H9 (cell line): Measurements from ENCODE around the gene CERS6. TPM values are rescaled to one million over a fixed set of nuclear protein-coding genes. Genes with fewer than 3 reads are reported as not detected.

Experiments used
- DNase-seq: peaks from one replicate; pipeline ENCODE4 v3.0.0-alpha.2; 2017
- H2AFZ ChIP-seq: one replicate; pipeline ENCODE4 v1.6.1; 2013; ENCODE audit warnings: mild to moderate bottlenecking, low read length, control low read depth, moderate library complexity
- H2AK5ac ChIP-seq: 2 replicates; pipeline ENCODE4 v1.6.1; 2013; ENCODE audit warnings: low read length, control low read depth, mixed read lengths; ENCODE audit not compliant: insufficient read length
- H2BK120ac ChIP-seq: one replicate; pipeline ENCODE4 v1.6.1; 2013; ENCODE audit warnings: low read depth, mild to moderate bottlenecking, low read length, control low read depth, inconsistent platforms; ENCODE audit not compliant: poor library complexity, severe bottlenecking
- H2BK12ac ChIP-seq: 2 replicates; pipeline ENCODE4 v1.6.1; 2013; ENCODE audit warnings: low read length, control low read depth, mixed read lengths, low read depth; ENCODE audit not compliant: insufficient read length
- H2BK15ac ChIP-seq: 2 replicates; pipeline ENCODE4 v1.6.1; 2013; ENCODE audit warnings: low read depth, low read length, control low read depth
- H2BK20ac ChIP-seq: one replicate; pipeline ENCODE4 v1.6.1; 2013; ENCODE audit warnings: low read depth, mild to moderate bottlenecking, low read length, control low read depth, inconsistent platforms; ENCODE audit not compliant: poor library complexity, severe bottlenecking
- H2BK5ac ChIP-seq: 2 replicates; pipeline ENCODE4 v1.6.1; 2013; ENCODE audit warnings: low read length, control low read depth, mixed read lengths; ENCODE audit not compliant: insufficient read length
- H3K14ac ChIP-seq: 2 replicates; pipeline ENCODE4 v1.6.1; 2013; ENCODE audit warnings: low read length, control low read depth; ENCODE audit not compliant: insufficient read depth
- H3K18ac ChIP-seq: 2 replicates; pipeline ENCODE4 v1.6.1; 2013; ENCODE audit warnings: low read depth, mild to moderate bottlenecking, mixed read lengths, low read length, control low read depth; ENCODE audit not compliant: insufficient read length
- H3K23ac ChIP-seq: 2 replicates; pipeline ENCODE4 v1.6.1; 2013; ENCODE audit warnings: low read length, control low read depth, mixed read lengths, low read depth; ENCODE audit not compliant: insufficient read length
- H3K23me2 ChIP-seq: 2 replicates; pipeline ENCODE4 v1.6.1; 2013; ENCODE audit warnings: low read depth, mild to moderate bottlenecking, mixed read lengths, low read length, control low read depth; ENCODE audit not compliant: insufficient read length, poor library complexity, severe bottlenecking
- H3K27ac ChIP-seq: 2 replicates; pipeline ENCODE4 v1.5.1; 2013; ENCODE audit warnings: low read length, control low read depth, mixed read lengths, low read depth; ENCODE audit not compliant: insufficient read length
- H3K27me3 ChIP-seq: 2 replicates; pipeline ENCODE4 v1.6.1; 2013; ENCODE audit warnings: low read length, control low read depth, inconsistent platforms; ENCODE audit not compliant: insufficient read depth
- H3K4ac ChIP-seq: 2 replicates; pipeline ENCODE4 v1.6.1; 2013; ENCODE audit warnings: low read depth, mild to moderate bottlenecking, control low read depth, inconsistent platforms, low read length, moderate library complexity
- H3K4me1 ChIP-seq: 2 replicates; pipeline ENCODE4 v1.6.1; 2013; ENCODE audit warnings: low read length, control low read depth, inconsistent platforms; ENCODE audit not compliant: insufficient read depth
- H3K4me2 ChIP-seq: 2 replicates; pipeline ENCODE4 v1.6.1; 2013; ENCODE audit warnings: low read length, control low read depth, mixed read lengths; ENCODE audit not compliant: insufficient read length, insufficient read depth
- H3K56ac ChIP-seq: 2 replicates; pipeline ENCODE4 v1.6.1; 2013; ENCODE audit warnings: low read depth, mild to moderate bottlenecking, mixed read lengths, low read length, control low read depth; ENCODE audit not compliant: insufficient read length
- H3K79me1 ChIP-seq: 2 replicates; pipeline ENCODE4 v1.6.1; 2013; ENCODE audit warnings: low read depth, mild to moderate bottlenecking, moderate library complexity, low read length, control low read depth, inconsistent platforms; ENCODE audit not compliant: insufficient read depth, poor library complexity, severe bottlenecking
- H3K79me2 ChIP-seq: 2 replicates; pipeline ENCODE4 v1.6.1; 2013; ENCODE audit warnings: low read length, control low read depth, inconsistent platforms; ENCODE audit not compliant: insufficient read depth
- H3K9ac ChIP-seq: 2 replicates; pipeline ENCODE4 v1.6.1; 2013; ENCODE audit warnings: low read length, control low read depth, mixed read lengths; ENCODE audit not compliant: insufficient read length; ENCODE audit errors: extremely low read depth
- H3K9me3 ChIP-seq: one replicate; pipeline ENCODE4 v1.6.1; 2013; ENCODE audit warnings: low read depth, low read length, inconsistent platforms; ENCODE audit not compliant: control insufficient read depth
- H3T11ph ChIP-seq: one replicate; pipeline ENCODE4 v1.6.1; 2013; ENCODE audit warnings: mild to moderate bottlenecking, low read length, control low read depth, inconsistent platforms
- H4K20me1 ChIP-seq: one replicate; pipeline ENCODE4 v1.6.1; 2013; ENCODE audit not compliant: control insufficient read depth, insufficient read length, insufficient read depth
- H4K5ac ChIP-seq: 2 replicates; pipeline ENCODE4 v1.6.1; 2013; ENCODE audit warnings: low read depth, mild to moderate bottlenecking, mixed read lengths, low read length, control low read depth; ENCODE audit not compliant: insufficient read length
- H4K8ac ChIP-seq: replicated peaks from 2 replicates; pipeline ENCODE4 v1.6.1; 2013; ENCODE audit warnings: low read length, control low read depth, mixed read lengths, low read depth; ENCODE audit not compliant: insufficient read length
- H4K91ac ChIP-seq: 2 replicates; pipeline ENCODE4 v1.6.1; 2013; ENCODE audit warnings: low read depth, mild to moderate bottlenecking, moderate library complexity, mixed read lengths, low read length, control low read depth; ENCODE audit not compliant: insufficient read length
- H3K27ac Mint-ChIP-seq, 3 experiments: 2 replicates in 2 of 3; 3 replicates in 1 of 3; pipeline ENCODE4 v1.8.0; 2020 to 2021; ENCODE audit warnings: mixed read lengths in 3 of 3, mild to moderate bottlenecking in 1 of 3, moderate library complexity in 1 of 3
- H3K27me3 Mint-ChIP-seq: 2 replicates; pipeline ENCODE4 v1.8.0; 2021; ENCODE audit warnings: low read depth, mild to moderate bottlenecking, moderate library complexity, mixed read lengths
- H3K36me3 Mint-ChIP-seq, 3 experiments: 2 replicates in 2 of 3; 3 replicates in 1 of 3; pipeline ENCODE4 v1.8.0; 2020 to 2021; ENCODE audit warnings: low read depth in 3 of 3, mixed read lengths in 3 of 3; ENCODE audit not compliant: insufficient read depth in 1 of 3
- H3K4me1 Mint-ChIP-seq, 2 experiments: 2 replicates each; pipeline ENCODE4 v1.8.0; 2020; ENCODE audit warnings: mixed read lengths in 2 of 2
- H3K4me3 Mint-ChIP-seq, 2 experiments: 2 replicates in 1 of 2; 3 replicates in 1 of 2; pipeline ENCODE4 v1.8.0; 2020 to 2021; ENCODE audit warnings: mild to moderate bottlenecking in 2 of 2, mixed read lengths in 2 of 2, moderate library complexity in 1 of 2
- H3K9me3 Mint-ChIP-seq, 2 experiments: 2 replicates in 1 of 2; 3 replicates in 1 of 2; pipeline ENCODE4 v1.8.0; 2020; ENCODE audit warnings: mild to moderate bottlenecking in 2 of 2, mixed read lengths in 2 of 2, moderate library complexity in 1 of 2
- WGBS: extraction: QIAGEN DNeasy Blood & Tissue Kit; methylation state at CpG from one replicate; pipeline ENCODE4 v1.1.7; 2013; ENCODE audit warnings: missing lambda C conversion rate, low lambda C conversion rate, mixed read lengths; ENCODE audit not compliant: insufficient read length; ENCODE audit errors: extremely low coverage; 5-methylcytosine and 5-hydroxymethylcytosine counted together
- total RNA-seq: library from RNA; stranded (reverse); gene quantifications from 2 replicates; pipeline ENCODE4 v1.2.1, GENCODE V29; 2021
- TF ChIP-seq, protein P1 (sequence below): fragments of 200-600 bp; sonication (generic); conservative IDR thresholded peaks from 3 replicates; pipeline ENCODE4 v1.8.0; 2021; ENCODE audit warnings: antibody characterized with exemption, mild to moderate bottlenecking

CERS6 gene
- total RNA-seq, 1 experiment from 2014 or later = 17.7 TPM

DNA sequence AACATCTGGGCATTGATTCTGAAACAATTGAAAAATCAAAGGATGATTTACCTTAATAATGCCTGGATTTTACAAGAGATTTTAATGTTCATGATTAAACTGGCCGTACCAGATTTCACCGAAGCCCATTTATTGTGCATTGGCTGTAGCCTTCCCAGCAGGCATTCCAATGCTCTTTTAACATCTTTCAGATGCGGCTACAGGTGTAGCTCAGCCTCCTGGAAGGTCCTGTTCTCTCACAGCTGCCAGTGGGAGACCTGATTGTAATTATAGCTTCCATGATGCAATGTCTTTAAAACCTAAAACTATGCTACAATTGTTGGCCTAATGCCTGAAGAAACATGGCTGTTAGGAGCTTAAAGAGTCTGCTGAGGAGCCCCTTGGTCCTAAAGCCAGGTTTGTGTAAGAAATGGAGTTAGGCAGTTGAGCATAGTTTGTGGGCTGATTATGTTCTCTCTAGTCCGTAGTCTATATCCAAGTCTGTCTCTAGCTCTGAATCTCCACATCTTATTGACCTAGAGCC, 147.4 kb downstream of the CERS6 start:
- no peak for DNase-seq
- H3K4me1 Mint-ChIP-seq = peaks cover 10 to 20% of the 10 kb centered on the region in 2 experiments
- Histone ChIP-seq H3K79me2 (no peaks in the 10 kb centered on the region), H4K91ac (no peak overlapping the region), H2BK120ac (no peak overlapping the region), H2BK20ac (no peak overlapping the region), H3K4me2 (no peak overlapping the region), H2BK12ac (no peak overlapping the region), H4K8ac (no peak overlapping the region), H3K18ac (no peak overlapping the region), H3K27me3 (no peaks in the 10 kb centered on the region), H3K56ac (no peak overlapping the region), H3K27ac (no peak overlapping the region), H3K23ac (no peak overlapping the region), H4K5ac (no peak overlapping the region), H3K9me3 (peaks cover 7% of the 10 kb centered on the region), H4K20me1 (no peaks in the 10 kb centered on the region), H3K79me1 (no peaks in the 10 kb centered on the region), H2AFZ (no peak overlapping the region), H3K4me1 (peaks cover 4% of the 10 kb centered on the region; the same call in 1 of the 2 replicates), H3T11ph (no peak overlapping the region), H2BK15ac (no peak overlapping the region), H3K9ac (no peak overlapping the region), H2BK5ac (no peak overlapping the region), H2AK5ac (no peak overlapping the region), H3K23me2 (no peaks in the 10 kb centered on the region), H3K14ac (no peak overlapping the region), H3K4ac (no peak overlapping the region)
- H3K9me3 Mint-ChIP-seq = peaks cover 30 to 31% of the 10 kb centered on the region in 2 experiments
- no peaks in the 10 kb centered on the region; the same call in 1 of the 2 replicates for H3K27me3 Mint-ChIP-seq
- peak overlapping the region in 1 of 3 experiments; percentile 82; a peak in 3 of 7 replicates for H3K27ac Mint-ChIP-seq
- no CpG with 5 or more reads among the region's 4 CpGs for WGBS
- TF ChIP-seq, protein P1, sequence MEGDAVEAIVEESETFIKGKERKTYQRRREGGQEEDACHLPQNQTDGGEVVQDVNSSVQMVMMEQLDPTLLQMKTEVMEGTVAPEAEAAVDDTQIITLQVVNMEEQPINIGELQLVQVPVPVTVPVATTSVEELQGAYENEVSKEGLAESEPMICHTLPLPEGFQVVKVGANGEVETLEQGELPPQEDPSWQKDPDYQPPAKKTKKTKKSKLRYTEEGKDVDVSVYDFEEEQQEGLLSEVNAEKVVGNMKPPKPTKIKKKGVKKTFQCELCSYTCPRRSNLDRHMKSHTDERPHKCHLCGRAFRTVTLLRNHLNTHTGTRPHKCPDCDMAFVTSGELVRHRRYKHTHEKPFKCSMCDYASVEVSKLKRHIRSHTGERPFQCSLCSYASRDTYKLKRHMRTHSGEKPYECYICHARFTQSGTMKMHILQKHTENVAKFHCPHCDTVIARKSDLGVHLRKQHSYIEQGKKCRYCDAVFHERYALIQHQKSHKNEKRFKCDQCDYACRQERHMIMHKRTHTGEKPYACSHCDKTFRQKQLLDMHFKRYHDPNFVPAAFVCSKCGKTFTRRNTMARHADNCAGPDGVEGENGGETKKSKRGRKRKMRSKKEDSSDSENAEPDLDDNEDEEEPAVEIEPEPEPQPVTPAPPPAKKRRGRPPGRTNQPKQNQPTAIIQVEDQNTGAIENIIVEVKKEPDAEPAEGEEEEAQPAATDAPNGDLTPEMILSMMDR = no peak
- H3K36me3 Mint-ChIP-seq = peaks cover 23 to 39% (median 25%) of the 10 kb centered on the region in 3 experiments
- no peak overlapping the region for H3K4me3 Mint-ChIP-seq
